Measurements from ENCODE around the gene CD59. TPM values are rescaled to one million over a fixed set of nuclear protein-coding genes. Genes with fewer than 3 reads are reported as not detected.
"Not testable (repeated sequence)": the region's sequence is repeated elsewhere in the genome, so short reads cannot be mapped to it uniquely, and the experiment has no call there.

CD59 gene
- total and polyA plus RNA-seq, 2 of the 13 experiments (the other 11 are each of a cell fraction or from before 2014, with no cell fraction given), result 127 to 289 TPM

- TF ChIP-seq FOSL2 (CRISPR knock-in tag; IDR thresholded peaks at IDR 0.05), result peak; percentile 42; the same call in 1 of the 2 replicates
- DNase-seq (ENCODE audit: low spot score); in situ Hi-C loops (cut with HindIII; ENCODE audit: extremely low pct_ligation_motif_present, low pct_unique_long_range_greater_than_20kb); H3K79me2 ChIP-seq (ENCODE audit: insufficient read depth, low read length); H3K9ac ChIP-seq (ENCODE audit: insufficient read depth, low read depth, low read length); H2AFZ ChIP-seq (ENCODE audit: low read length); H3K9me3 ChIP-seq (ENCODE audit: low read length); intact Hi-C loops (cut with micrococcal nuclease; ENCODE audit: unreplicated experiment); ATAC-seq; H3K4me3 ChIP-seq (replicated peaks in 1 of 3; ENCODE audit: insufficient read depth in 1 of 3, low read depth in 2 of 3, low read length in 3 of 3); BruUV-seq (replicated peaks); H3K27ac ChIP-seq (ENCODE audit: extremely low read length, insufficient read depth, low read length); H3K4me2 ChIP-seq (ENCODE audit: low read depth, low read length); CTCF ChIA-PET (ENCODE audit: low intra/inter-chr PET ratio, low total read pairs); FAIRE-seq; H4K20me1 ChIP-seq (ENCODE audit: insufficient read depth, low read length); H3K27me3 ChIP-seq (ENCODE audit: control insufficient read depth in 1 of 2, insufficient read depth in 2 of 2, low read length in 2 of 2): not testable (repeated sequence)
- POLR2A ChIA-PET, result interaction anchor here (1.0 to 2.3 kb wide), 3 partner anchors 8 to 28 kb away, joined by 3 to 14 read pairs (median 5); partner anchors contain the start of gene CD59
- Histone ChIP-seq H3K36me3 (replicated peaks in 1 of 2; ENCODE audit: control insufficient read depth in 1 of 2, insufficient read depth in 2 of 2, low read length in 2 of 2) (peaks cover 2 to 24% of the 10 kb centered on the region in 2 experiments; a peak in 4 of 5 replicates), H3K4me1 (ENCODE audit: insufficient read depth, low read length) (peaks cover 56% of the 10 kb centered on the region)
- 83% methylated on average over 1 of the region's 2 CpGs for WGBS (ENCODE audit: low lambda C conversion rate)
Measured at GRCh38 chr11:33707831-33708230, 28.4 kb downstream of the CD59 start.

- no TSS peak for BruUV-seq (replicated peaks)
- ChIA-PET POLR2A (interaction anchor here (0.9 to 2.3 kb wide), 3 partner anchors 9 to 29 kb away, joined by 3 to 14 read pairs (median 5); partner anchors contain the start of gene CD59), CTCF (ENCODE audit: low intra/inter-chr PET ratio, low total read pairs) (interaction anchor here (0.6 kb wide), 1 partner anchor 164 kb away, joined by 3 read pairs; no protein-coding TSS in a partner anchor)
- H3K27me3 ChIP-seq (ENCODE audit: control insufficient read depth in 1 of 2, insufficient read depth in 2 of 2, low read length in 2 of 2), result no peaks in the 10 kb centered on the region
- in situ Hi-C loops (cut with HindIII; ENCODE audit: extremely low pct_ligation_motif_present, low pct_unique_long_range_greater_than_20kb) (no loop called here), intact Hi-C loops (cut with micrococcal nuclease; ENCODE audit: unreplicated experiment) (no loop called here)
- no peak overlapping the region for H3K4me3 ChIP-seq (replicated peaks in 1 of 3; ENCODE audit: insufficient read depth in 1 of 3, low read depth in 2 of 3, low read length in 3 of 3)
- DNase-seq (ENCODE audit: low spot score), result no peak
- peaks cover 64% of the 10 kb centered on the region for H3K4me1 ChIP-seq (ENCODE audit: insufficient read depth, low read length)
- no peak overlapping the region for H3K9ac ChIP-seq (ENCODE audit: insufficient read depth, low read depth, low read length)
- peak overlapping the region; percentile 58 for H3K27ac ChIP-seq (ENCODE audit: extremely low read length, insufficient read depth, low read length)
- peak; percentile 32 for ATAC-seq
- no peaks in the 10 kb centered on the region; the same call in 1 of the 2 replicates for H4K20me1 ChIP-seq (ENCODE audit: insufficient read depth, low read length)
- no peaks in the 10 kb centered on the region for H3K9me3 ChIP-seq (ENCODE audit: low read length)
- no peak for TF ChIP-seq GATA4 (IDR thresholded peaks at IDR 0.05; ENCODE audit: borderline replicate concordance, low read depth)
- peak; percentile 94 for TF ChIP-seq ZNF12 (CRISPR knock-in tag; IDR thresholded peaks at IDR 0.05)
- 0 out of 2 replicates have a peak, but pooled peaks have one; percentile 4 for TF ChIP-seq SAP130 (CRISPR knock-in tag; IDR thresholded peaks at IDR 0.05; ENCODE audit: low read depth)
- H2AFZ ChIP-seq (ENCODE audit: low read length), result no peak overlapping the region
- no peaks in the 10 kb centered on the region for H3K79me2 ChIP-seq (ENCODE audit: insufficient read depth, low read length)
- peak overlapping the region; percentile 52 for H3K4me2 ChIP-seq (ENCODE audit: low read depth, low read length)
- H3K36me3 ChIP-seq (replicated peaks in 1 of 2; ENCODE audit: control insufficient read depth in 1 of 2, insufficient read depth in 2 of 2, low read length in 2 of 2), result peaks cover 2 to 17% of the 10 kb centered on the region in 2 experiments; a peak in 4 of 5 replicates
- FAIRE-seq, result no peak
- WGBS (ENCODE audit: low lambda C conversion rate), result 89% methylated on average over 2 of the region's 2 CpGs
Measured at GRCh38 chr11:33706966-33707365, 29.3 kb downstream of the CD59 start.

All from HepG2 (cell line).